RWPE2 (cell line): ENCODE results near the gene CA5A.
"Not testable (repeated sequence)": the region's sequence is repeated elsewhere in the genome, so short reads cannot be mapped to it uniquely, and the experiment has no call there.

Source experiments
- ATAC-seq: fragments of 200-7000 bp; cut with Tn5 transposase; 3 replicates; pipeline ENCODE4 v1.9.1; 2021; ENCODE audit warnings: low read depth
- DNase-seq: peaks from one replicate; pipeline ENCODE4 v3.0.0-alpha.2; 2020; ENCODE audit warnings: low spot score
- H3K27ac ChIP-seq: fragments of 450-650 bp; 2 replicates; pipeline ENCODE4 v1.5.1; 2017; ENCODE audit warnings: mild to moderate bottlenecking; ENCODE audit not compliant: poor library complexity, severe bottlenecking
- H3K27me3 ChIP-seq: fragments of 250-450 bp; sonication (Bioruptor Pico); 2 replicates; pipeline ENCODE4 v1.5.1; 2021; ENCODE audit warnings: mild to moderate bottlenecking, moderate library complexity; ENCODE audit not compliant: insufficient read depth, poor library complexity, severe bottlenecking
- H3K36me3 ChIP-seq: fragments of 250-450 bp; sonication (Bioruptor Pico); 2 replicates; pipeline ENCODE4 v1.5.1; 2020; ENCODE audit warnings: low read depth, mild to moderate bottlenecking, moderate library complexity
- H3K4me1 ChIP-seq: fragments of 250-450 bp; sonication (Bioruptor Pico); 2 replicates; pipeline ENCODE4 v1.5.1; 2021; ENCODE audit warnings: mild to moderate bottlenecking, moderate library complexity; ENCODE audit not compliant: insufficient read depth, poor library complexity, severe bottlenecking
- H3K4me3 ChIP-seq: fragments of 250-450 bp; sonication (Bioruptor Pico); 2 replicates; pipeline ENCODE4 v1.5.1; 2021; ENCODE audit warnings: mild to moderate bottlenecking, moderate library complexity; ENCODE audit not compliant: severe bottlenecking
- H3K9me3 ChIP-seq: fragments of 250-450 bp; sonication (Bioruptor Pico); 2 replicates; pipeline ENCODE4 v1.5.1; 2021; ENCODE audit warnings: mild to moderate bottlenecking, moderate library complexity; ENCODE audit not compliant: severe bottlenecking
- TF ChIP-seq, protein P1 (sequence below): fragments of 450-650 bp; IDR thresholded peaks from one replicate; pipeline ENCODE4 v1.5.1; 2017; ENCODE audit warnings: mild to moderate bottlenecking, moderate library complexity; ENCODE audit not compliant: poor library complexity, severe bottlenecking

CA5A gene

GRCh38 chr16:87864331-87864989 is 71.9 kb downstream of the CA5A start:
- Histone ChIP-seq H3K4me1 (peaks cover 32% of the 10 kb centered on the region), H3K27me3 (no peaks in the 10 kb centered on the region), H3K27ac (peak overlapping the region; percentile 98), H3K4me3 (peak overlapping the region; percentile 99), H3K9me3 (no peaks in the 10 kb centered on the region), H3K36me3 (peaks cover 97% of the 10 kb centered on the region)
- DNase-seq (no peak), ATAC-seq (no peak)
- TF ChIP-seq, protein P1, sequence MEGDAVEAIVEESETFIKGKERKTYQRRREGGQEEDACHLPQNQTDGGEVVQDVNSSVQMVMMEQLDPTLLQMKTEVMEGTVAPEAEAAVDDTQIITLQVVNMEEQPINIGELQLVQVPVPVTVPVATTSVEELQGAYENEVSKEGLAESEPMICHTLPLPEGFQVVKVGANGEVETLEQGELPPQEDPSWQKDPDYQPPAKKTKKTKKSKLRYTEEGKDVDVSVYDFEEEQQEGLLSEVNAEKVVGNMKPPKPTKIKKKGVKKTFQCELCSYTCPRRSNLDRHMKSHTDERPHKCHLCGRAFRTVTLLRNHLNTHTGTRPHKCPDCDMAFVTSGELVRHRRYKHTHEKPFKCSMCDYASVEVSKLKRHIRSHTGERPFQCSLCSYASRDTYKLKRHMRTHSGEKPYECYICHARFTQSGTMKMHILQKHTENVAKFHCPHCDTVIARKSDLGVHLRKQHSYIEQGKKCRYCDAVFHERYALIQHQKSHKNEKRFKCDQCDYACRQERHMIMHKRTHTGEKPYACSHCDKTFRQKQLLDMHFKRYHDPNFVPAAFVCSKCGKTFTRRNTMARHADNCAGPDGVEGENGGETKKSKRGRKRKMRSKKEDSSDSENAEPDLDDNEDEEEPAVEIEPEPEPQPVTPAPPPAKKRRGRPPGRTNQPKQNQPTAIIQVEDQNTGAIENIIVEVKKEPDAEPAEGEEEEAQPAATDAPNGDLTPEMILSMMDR: no peak

DNA sequence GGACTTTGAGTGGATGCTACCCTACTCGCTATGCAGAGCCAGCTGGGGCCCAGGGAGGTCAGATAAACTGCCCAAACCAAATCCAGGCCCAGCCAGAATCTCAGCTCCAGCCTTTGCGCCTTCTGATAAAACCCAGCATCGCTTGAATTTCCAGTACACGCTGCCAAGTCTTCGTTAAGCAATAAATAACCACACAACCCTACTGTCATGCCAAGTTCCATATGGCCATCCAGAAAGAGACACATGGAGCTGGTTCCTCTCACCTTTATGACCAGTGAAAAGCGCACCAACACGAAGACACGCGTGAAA is 73.0 kb downstream of the CA5A start:
- not testable (repeated sequence) for H3K27me3 ChIP-seq, DNase-seq, H3K9me3 ChIP-seq, ATAC-seq
- peaks cover 44% of the 10 kb centered on the region for H3K4me1 ChIP-seq
- H3K36me3 ChIP-seq: peaks cover 100% of the 10 kb centered on the region
- H3K27ac ChIP-seq: peak overlapping the region; percentile 98
- H3K4me3 ChIP-seq: peak overlapping the region; percentile 99

DNA sequence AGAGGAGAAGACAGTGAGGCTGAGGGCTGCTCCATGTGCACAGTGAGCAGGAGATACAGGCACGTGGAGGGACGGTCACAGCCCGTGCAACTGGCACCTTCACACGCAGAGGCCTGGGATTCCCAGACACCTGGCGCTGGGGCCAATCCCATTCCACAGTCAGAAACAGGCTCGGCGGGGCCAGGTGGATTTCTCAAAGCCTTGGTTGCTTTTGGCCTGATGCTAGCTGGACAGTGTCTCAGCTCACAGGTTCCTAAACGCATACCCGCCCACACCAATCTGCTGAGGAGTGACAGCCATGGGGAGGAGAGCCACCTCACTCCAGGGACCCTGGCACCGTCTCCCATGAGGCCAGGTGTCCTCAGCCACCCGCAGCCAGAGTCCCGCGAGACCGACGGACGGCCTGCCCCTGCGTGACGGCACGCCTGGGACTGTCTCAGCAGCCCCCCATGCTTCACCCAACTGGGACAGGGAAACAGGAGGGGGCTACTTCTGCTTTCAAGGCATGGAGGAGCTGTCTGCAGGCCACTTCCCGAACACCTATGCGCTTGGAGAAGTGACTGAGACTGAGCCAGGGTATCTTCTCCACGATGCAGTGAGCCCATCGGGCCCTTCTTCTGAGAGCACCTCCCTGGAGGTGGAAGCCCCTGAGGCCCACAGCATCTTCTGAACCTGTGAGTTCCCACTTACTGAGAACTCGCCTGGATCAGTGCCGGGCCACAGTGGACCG is 73.6 kb downstream of the CA5A start:
- not testable (repeated sequence) for H3K9me3 ChIP-seq, H3K27me3 ChIP-seq, ATAC-seq, DNase-seq
- Histone ChIP-seq H3K4me3 (peak overlapping the region; percentile 99), H3K27ac (peak overlapping the region; percentile 98), H3K36me3 (peaks cover 100% of the 10 kb centered on the region), H3K4me1 (peaks cover 49% of the 10 kb centered on the region)

GRCh38 chr16:87861300-87862099 is 74.8 kb downstream of the CA5A start:
- not testable (repeated sequence) for DNase-seq, H3K27me3 ChIP-seq, H3K9me3 ChIP-seq, ATAC-seq
- H3K4me1 ChIP-seq: peaks cover 58% of the 10 kb centered on the region
- H3K36me3 ChIP-seq: peaks cover 100% of the 10 kb centered on the region
- peak overlapping the region; percentile 98 for H3K27ac ChIP-seq
- H3K4me3 ChIP-seq: peak overlapping the region; percentile 99

- H3K27me3 ChIP-seq: no peaks in the 10 kb centered on the region
- TF ChIP-seq, protein P1: no peak
- DNase-seq: peak; percentile 79
- peaks cover 100% of the 10 kb centered on the region for H3K36me3 ChIP-seq
- peaks cover 65% of the 10 kb centered on the region for H3K4me1 ChIP-seq
- ATAC-seq: peak; percentile 37
- H3K27ac ChIP-seq: peak overlapping the region; percentile 98
- H3K9me3 ChIP-seq: no peaks in the 10 kb centered on the region
- H3K4me3 ChIP-seq: peak overlapping the region; percentile 99
Observed at GRCh38 chr16:87860553-87861299, 75.6 kb downstream of the CA5A start.

- ATAC-seq, H3K27me3 ChIP-seq, DNase-seq, H3K9me3 ChIP-seq: not testable (repeated sequence)
- Histone ChIP-seq H3K36me3 (peaks cover 93% of the 10 kb centered on the region), H3K27ac (peak overlapping the region; percentile 98), H3K4me1 (peaks cover 69% of the 10 kb centered on the region), H3K4me3 (peak overlapping the region; percentile 99)
Observed at GRCh38 chr16:87858151-87858993, 78.0 kb downstream of the CA5A start.
